GM12873 (cell line): ENCODE results near the gene ASF1A.

Source experiments
- TF ChIP-seq, protein P1 (sequence below): IDR thresholded peaks from 2 replicates; pipeline ENCODE4 v1.5.1; 2012; ENCODE audit warnings: low read depth, mild to moderate bottlenecking, moderate library complexity, low read length, control low read depth; ENCODE audit not compliant: insufficient read depth; ENCODE audit errors: missing control alignments

Gene ASF1A

DNA sequence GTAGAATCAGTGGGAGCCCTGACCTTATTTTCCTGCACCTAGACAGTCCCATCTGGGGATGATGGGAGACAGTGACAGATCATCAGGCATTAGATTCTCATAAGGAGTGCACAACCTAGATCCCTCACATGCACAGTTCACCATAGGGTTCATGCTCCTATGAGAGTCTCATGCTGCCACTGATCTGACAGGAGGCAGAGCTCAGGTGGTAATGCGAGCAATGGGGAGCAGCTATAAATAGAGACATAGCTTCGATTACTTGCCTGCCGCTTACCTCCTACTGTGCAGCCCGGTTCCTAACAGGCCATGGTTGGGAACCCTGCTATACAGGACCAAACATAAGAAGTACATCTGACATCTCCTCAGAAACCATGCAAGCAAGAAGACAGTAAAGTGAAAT lies 31.5 kb upstream of the ASF1A start:
- TF ChIP-seq, protein P1, sequence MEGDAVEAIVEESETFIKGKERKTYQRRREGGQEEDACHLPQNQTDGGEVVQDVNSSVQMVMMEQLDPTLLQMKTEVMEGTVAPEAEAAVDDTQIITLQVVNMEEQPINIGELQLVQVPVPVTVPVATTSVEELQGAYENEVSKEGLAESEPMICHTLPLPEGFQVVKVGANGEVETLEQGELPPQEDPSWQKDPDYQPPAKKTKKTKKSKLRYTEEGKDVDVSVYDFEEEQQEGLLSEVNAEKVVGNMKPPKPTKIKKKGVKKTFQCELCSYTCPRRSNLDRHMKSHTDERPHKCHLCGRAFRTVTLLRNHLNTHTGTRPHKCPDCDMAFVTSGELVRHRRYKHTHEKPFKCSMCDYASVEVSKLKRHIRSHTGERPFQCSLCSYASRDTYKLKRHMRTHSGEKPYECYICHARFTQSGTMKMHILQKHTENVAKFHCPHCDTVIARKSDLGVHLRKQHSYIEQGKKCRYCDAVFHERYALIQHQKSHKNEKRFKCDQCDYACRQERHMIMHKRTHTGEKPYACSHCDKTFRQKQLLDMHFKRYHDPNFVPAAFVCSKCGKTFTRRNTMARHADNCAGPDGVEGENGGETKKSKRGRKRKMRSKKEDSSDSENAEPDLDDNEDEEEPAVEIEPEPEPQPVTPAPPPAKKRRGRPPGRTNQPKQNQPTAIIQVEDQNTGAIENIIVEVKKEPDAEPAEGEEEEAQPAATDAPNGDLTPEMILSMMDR, result no peak

DNA sequence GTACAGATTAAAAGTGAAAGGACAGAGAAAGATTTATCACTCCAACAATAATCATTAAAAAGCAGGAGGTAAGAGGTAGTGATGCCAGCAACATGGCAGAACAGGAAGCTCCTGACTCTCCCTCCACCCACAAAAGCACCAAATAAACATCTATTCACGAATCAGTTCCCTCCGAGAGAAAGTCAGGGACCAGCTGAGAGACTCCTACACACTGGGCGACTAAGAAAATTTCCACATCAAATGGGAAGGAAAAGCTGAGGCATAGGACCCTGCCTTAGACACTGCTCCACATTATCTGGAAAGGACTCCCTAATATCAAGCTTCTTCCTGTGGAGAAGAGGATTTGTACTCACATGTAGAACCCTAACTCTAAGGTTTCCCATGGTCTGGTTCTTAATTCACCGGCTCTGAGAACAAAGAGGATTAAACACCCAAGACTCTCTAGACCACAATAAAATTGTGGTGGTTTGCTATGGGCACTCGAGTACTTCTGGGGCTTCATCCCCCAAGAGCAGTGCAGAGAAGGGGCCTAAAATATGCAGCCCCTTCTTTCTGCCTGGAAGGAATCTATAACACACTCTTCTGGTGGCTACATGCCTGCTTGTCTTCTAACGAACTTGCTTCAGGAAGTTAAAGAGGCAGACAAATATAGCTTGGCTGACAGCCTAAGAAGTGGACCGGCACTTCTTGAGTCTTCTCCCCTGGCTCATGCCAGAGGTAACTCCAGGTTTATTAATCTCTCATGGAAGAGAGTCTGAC lies 29.4 kb upstream of the ASF1A start:
- TF ChIP-seq, protein P1, result no peak

DNA sequence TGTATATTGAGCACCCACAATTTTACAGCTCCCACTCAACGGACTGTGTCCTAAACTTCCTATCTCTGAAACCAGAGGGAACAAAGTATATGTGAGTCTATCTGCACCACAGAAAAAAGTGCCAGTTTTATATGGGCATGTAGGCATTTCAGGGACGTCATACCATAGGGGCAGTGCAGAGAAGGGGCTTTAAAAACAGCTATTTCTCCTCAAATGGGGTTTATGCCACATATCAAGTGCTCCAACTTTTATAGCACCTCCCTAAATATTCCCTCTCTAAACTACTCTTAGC lies 28.9 kb upstream of the ASF1A start:
- TF ChIP-seq, protein P1, result no peak

DNA sequence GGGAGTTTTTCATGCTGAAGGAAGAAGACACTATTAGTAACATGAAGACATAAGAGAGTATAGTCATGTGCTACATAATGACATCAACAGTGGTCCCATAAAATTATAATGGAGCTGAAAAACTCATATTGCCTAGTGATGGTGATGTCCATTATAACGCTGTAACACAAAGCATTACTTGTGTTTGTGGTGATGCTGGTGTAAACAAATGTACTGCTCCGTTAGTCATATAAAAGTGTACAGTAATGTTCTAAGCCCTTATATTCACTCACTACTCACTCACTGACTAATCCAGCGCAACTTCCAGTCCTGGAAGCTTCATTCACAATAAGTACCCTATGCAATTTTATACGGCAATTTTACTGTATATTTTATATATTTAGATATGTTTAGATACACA lies 26.8 kb upstream of the ASF1A start:
- TF ChIP-seq, protein P1, result no peak

GRCh38 chr6:118869350-118869749 lies 24.6 kb upstream of the ASF1A start:
- TF ChIP-seq, protein P1, result no peak

- TF ChIP-seq, protein P1, result no peak
These were observed 23.9 kb upstream of the ASF1A start for GRCh38 chr6:118869894-118870589.

GRCh38 chr6:118871331-118871730 lies 22.6 kb upstream of the ASF1A start:
- TF ChIP-seq, protein P1, result no peak
